HG03521 (cell line): Measurements from ENCODE around the gene IGF1.

Experiments used
- ATAC-seq: cut with Tn5 transposase; IDR thresholded peaks from one replicate; pipeline ENCODE4 v1.9.1; 2021; ENCODE audit warnings: mild to moderate bottlenecking, moderate library complexity; ENCODE audit not compliant: unreplicated experiment

The IGF1 gene

DNA sequence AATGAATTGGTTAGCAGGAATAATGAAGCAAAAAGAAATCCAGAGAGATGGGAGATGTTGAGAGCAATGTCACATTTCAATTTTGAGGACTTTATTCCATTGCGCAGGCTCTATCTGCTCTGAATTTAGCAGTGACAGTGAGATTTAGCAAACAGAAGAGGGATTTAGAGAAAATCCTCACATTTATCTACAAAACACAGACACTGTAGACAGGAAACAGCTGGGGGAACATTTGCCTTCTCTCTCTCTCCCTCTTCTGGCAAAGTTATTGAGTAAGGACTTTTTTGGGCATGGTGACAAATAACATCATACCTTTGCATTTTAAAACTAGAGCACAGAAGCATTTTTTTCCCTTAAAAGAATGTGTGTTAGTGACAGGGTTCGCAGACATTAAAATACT lies at the start of gene IGF1:
IGF1 (minus strand) TSS at position 158 of the 400 bp plus-strand sequence. CDS start 182 bp downstream, outside the sequence.
- ATAC-seq, result no peak

DNA sequence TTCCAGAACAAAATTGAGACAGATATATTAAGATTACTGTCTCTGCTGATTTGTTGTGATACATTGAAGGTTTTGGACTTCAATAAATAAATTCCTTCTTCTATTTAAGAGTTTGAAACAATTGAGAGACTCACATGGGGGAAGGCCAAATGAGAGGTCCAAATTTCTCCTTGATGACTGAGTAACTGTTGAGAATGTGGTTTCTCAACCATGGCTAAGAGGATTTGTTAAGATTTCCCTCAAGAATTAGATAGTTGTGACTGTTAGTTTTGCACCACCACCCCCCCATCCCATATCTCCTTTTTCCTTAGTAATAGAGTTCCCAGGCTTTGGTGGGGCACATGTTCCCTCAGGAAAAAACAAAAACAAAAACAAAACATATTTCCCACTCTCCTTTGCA lies 47.7 kb upstream of the IGF1 start:
- no peak for ATAC-seq

GRCh38 chr12:102527171-102527720 lies 46.9 kb upstream of the IGF1 start:
- ATAC-seq, result no peak

DNA sequence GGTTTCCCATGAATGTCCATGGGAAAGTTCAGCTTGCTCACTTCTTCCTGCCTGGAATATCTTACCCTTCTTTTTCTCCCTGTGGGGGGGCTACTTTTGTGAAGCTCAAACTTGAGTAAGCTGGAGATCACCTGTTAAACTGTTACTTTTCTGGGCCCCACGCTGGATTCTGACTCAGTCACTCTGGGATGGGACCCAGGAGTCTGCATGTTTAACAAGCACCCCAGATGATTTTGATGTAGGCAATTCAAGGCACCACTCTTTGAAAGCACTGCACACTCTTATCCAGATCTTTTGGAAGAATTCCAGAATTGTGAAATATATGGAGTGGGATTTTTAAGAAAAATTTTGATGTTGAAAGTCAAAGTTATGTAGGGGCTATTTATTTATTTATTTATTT lies 46.3 kb upstream of the IGF1 start:
- no peak for ATAC-seq

- no peak for ATAC-seq
Observed at GRCh38 chr12:102522768-102523167, 42.4 kb upstream of the IGF1 start.

- no peak for ATAC-seq
Observed at GRCh38 chr12:102521662-102522277, 41.4 kb upstream of the IGF1 start.

DNA sequence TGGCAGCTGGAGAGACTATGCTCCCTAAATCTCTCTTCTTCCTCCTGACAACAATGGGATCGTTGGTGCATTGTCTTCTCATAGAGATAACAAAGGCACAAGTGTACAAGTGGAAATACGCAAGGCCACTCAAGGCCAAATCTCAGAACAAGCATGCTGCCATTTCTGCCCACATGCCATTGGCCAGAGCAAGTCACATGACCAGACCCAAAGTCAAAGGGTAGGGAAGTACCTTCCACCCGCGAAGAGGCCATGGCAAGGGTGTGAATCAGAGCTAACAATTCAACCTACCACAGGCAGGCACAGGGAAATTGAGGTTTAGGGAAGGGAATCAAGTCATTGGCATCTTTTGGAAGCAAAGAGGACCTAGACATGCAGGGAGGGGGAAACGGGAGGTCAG lies 38.5 kb upstream of the IGF1 start:
- no peak for ATAC-seq

DNA sequence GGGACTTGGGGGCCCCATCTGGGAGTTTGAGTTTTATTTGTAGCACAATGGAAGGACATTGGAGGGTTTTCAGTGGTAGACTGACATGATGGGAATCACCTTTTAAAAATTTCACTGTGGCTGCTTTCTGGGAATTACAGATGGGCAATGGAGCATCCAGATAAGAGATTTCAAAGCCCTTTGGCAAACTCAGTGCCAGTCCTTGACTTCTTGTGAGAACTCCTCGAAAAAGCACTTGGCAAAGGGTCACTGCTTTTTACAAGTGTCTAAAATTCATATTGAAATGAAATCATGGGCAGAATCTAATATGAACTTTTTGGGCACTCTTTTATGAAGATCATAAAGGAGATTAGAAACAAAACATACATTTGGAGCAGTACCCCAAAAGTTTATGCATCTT lies 34.3 kb upstream of the IGF1 start:
- no peak for ATAC-seq

DNA sequence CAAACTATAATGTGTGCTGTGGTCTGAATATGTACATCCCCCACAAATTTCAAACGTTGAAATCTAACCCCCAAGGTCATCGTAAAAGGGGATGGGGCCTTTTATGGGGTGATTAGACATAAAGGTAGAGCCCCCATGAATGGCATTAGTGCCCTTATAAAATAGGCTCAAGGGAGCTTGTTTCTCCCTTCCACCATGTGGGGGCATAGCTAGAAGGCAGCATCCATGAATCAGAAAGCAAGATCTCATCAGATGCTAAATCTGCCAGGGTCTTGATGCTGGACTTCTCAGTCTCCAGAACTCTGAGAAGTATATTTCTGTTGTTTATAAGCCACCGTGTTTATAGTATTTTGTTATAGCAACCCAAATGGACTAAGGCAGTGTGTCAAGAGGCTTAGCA lies 33.4 kb upstream of the IGF1 start:
- ATAC-seq, result no peak

GRCh38 chr12:102513272-102513671 lies 32.9 kb upstream of the IGF1 start:
- peak; percentile 87 for ATAC-seq

- ATAC-seq, result peak; percentile 8
Observed at GRCh38 chr12:102512523-102512922, 32.2 kb upstream of the IGF1 start.

GRCh38 chr12:102511575-102511974 lies 31.2 kb upstream of the IGF1 start:
- ATAC-seq, result no peak

GRCh38 chr12:102510463-102510862 lies 30.1 kb upstream of the IGF1 start:
- ATAC-seq, result no peak

GRCh38 chr12:102510031-102510430 lies 29.7 kb upstream of the IGF1 start:
- no peak for ATAC-seq

- ATAC-seq, result no peak
Observed at GRCh38 chr12:102509123-102509626, 28.8 kb upstream of the IGF1 start.

DNA sequence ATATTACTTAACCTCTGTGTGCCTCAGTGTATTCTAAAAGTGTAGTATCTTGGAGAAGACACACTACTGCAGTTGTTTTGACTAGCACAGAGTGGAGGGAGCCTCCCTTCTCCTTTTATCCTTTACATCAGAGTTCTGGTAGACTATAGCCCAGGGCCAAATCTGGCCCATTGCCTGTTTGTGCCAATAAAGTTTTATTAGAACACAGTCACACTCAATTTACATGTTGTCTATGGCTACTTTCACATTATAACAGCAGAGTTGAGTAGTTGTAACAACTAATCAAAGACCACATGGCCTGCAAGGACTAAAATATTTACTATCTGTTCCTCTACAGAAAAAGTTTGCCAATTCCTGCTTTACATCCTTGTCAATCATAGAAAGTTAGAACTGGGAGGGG lies 27.7 kb upstream of the IGF1 start:
- no peak for ATAC-seq

DNA sequence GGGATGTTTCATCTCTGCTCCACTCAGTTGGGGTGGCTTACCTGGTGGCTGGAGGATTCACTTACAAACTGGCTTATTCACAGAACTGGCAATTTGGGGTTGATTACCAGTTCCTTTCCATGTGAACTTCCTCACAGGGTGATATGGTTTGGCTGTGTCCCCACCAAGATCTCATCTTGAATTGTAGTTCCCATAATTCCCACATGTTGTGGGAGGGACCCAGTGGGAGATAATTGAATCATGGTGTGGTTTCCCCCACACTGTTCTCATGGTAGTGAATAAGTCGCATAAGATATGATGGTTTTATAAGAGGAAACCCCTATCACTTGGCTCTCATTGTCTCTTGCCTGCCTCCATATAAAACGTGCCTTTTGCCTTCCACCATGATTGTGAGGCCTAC lies 26.9 kb upstream of the IGF1 start:
- ATAC-seq, result no peak

DNA sequence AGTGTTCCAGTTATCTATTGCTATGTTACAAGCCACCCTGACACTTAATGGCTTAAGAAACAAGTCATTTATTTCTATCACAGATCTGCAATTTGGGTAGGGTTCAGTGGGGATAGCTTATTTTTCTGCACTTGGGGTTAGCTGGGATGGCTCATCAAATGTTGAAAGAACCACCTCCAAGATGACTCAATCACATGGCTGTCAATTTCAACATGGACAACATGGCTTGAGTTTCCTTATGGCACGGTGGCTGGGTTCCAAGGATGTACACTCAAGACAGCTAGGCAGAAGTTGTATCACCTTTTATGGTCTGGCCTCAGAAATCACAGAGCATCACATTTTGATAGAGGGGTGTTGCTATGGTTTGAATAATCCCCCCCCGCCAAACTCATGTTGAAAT lies 24.5 kb upstream of the IGF1 start:
- no peak for ATAC-seq

- no peak for ATAC-seq
Observed at GRCh38 chr12:102504280-102504679, 23.9 kb upstream of the IGF1 start.

- no peak for ATAC-seq
Observed at GRCh38 chr12:102503831-102504230, 23.5 kb upstream of the IGF1 start.

DNA sequence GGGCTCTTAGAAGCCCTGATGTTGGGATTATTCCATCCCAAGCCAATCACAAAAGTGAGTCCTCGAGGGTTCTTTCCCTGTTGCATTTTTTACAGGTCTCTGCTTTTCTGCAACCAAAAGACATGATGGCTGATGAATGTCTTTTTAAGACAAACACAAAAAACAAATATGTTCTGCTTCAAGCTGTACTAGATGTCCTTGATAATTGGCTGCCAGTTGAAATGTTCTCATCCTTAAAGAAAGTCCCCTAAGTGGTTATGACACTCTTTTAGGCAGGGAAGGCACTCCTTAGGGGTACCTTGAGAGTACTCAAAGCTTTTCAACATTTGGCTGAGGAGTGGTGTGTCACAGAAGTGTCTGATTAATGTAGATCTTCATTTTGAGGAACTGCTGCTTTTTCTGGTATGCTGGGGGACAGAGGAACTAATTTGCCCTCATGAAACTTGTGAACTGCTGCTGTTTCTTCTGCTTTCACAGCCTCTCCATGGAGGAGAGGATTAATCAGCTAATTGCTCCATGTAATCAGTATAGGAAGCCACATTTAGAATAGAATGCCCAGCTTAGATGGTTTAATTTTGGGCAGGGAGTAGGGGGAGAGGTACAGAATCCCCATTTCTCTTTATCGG lies 22.8 kb upstream of the IGF1 start:
- peak; percentile 71 for ATAC-seq

DNA sequence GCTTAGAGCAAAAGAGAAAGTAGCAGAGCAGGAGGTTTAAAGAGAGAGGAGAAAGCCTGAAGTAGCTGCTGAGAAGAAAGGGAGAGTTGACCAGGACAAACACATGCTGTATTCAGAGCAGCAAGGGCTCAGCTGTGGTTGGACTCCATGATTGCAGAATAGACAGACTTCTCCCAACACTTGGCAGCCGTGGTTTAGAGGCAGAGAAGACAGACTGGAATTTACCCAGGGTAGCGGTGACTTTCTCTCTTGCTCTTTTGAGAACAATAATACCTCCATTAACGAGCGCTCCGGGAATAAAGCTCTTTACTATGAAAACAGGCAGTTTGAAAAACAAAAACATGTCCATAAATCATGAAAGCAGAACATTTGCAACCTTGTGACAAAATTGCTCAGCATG lies 21.4 kb upstream of the IGF1 start:
- ATAC-seq, result no peak
